ENCODE results near the gene PTPN23. TPM values are rescaled to one million over a fixed set of nuclear protein-coding genes. Genes with fewer than 3 reads are reported as not detected.
A peak's percentile ranks its signal among the peaks of the same experiment; 100 is the strongest.

Gene PTPN23
- total and polyA plus RNA-seq, 2 of the 13 experiments (the other 11 are each of a cell fraction or from before 2014, with no cell fraction given) = 2.3 to 3.7 TPM

DNA sequence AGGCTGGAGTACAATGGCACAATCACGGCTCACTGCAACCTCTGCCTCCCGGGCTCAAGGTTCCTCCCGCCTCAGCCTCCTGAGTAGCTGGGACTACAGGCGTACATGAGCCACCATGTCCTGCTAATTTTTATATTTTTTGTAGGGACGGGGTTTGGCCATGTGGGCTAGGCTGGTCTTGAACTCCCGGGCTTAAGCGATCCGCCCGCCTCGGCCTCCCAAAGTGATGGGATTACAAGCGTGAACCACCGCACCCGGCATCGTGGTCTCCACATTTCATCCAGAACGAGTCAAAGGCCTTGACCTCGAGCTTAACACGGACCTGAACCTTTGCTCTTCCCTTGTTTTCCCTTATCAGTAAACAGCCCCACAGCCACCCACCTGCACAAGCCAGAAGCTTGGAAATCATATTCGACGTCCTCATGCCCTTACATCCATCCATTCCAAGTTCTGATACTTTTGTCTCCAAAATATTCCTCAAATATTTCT is 1.4 kb upstream of the PTPN23 start (continued):
- no peak for TF ChIP-seq LBX2 (CRISPR knock-in tag; IDR thresholded peaks at IDR 0.05; ENCODE audit: borderline replicate concordance)
- TF ChIP-seq NFYC (CRISPR knock-in tag; IDR thresholded peaks at IDR 0.05) = no peak
- TF ChIP-seq ZNF879 (CRISPR knock-in tag; IDR thresholded peaks at IDR 0.05) = peak; percentile 54; the same call in 1 of the 2 replicates
- peak; percentile 48; the same call in 1 of the 2 replicates for TF ChIP-seq HOXD1 (CRISPR knock-in tag; IDR thresholded peaks at IDR 0.05)
- no peak for TF ChIP-seq ZNF275 (CRISPR knock-in tag; IDR thresholded peaks at IDR 0.05; ENCODE audit: borderline replicate concordance)
- TF ChIP-seq GATAD1 (CRISPR knock-in tag; IDR thresholded peaks at IDR 0.05) = no peak; the same call in 1 of the 2 replicates
- 0 out of 2 replicates have a peak, but pooled peaks have one; percentile 20 for TF ChIP-seq GATA4 (IDR thresholded peaks at IDR 0.05; ENCODE audit: borderline replicate concordance, low read depth)
- TF ChIP-seq CBX5 (CRISPR knock-in tag; IDR thresholded peaks at IDR 0.05; ENCODE audit: borderline replicate concordance) = peak; percentile 72; the same call in 1 of the 2 replicates
- 0 out of 2 replicates have a peak, but pooled peaks have one; percentile 35 for TF ChIP-seq ZNF30 (CRISPR knock-in tag; IDR thresholded peaks at IDR 0.05)
- TF ChIP-seq, protein P1, sequence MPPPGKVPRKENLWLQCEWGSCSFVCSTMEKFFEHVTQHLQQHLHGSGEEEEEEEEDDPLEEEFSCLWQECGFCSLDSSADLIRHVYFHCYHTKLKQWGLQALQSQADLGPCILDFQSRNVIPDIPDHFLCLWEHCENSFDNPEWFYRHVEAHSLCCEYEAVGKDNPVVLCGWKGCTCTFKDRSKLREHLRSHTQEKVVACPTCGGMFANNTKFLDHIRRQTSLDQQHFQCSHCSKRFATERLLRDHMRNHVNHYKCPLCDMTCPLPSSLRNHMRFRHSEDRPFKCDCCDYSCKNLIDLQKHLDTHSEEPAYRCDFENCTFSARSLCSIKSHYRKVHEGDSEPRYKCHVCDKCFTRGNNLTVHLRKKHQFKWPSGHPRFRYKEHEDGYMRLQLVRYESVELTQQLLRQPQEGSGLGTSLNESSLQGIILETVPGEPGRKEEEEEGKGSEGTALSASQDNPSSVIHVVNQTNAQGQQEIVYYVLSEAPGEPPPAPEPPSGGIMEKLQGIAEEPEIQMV (CRISPR knock-in tag; IDR thresholded peaks at IDR 0.05; ENCODE audit: low read depth) = peak; percentile 82
- no peak for TF ChIP-seq ZBTB8A (CRISPR knock-in tag; IDR thresholded peaks at IDR 0.05; ENCODE audit: borderline replicate concordance, low read depth)
- TF ChIP-seq, protein P2, sequence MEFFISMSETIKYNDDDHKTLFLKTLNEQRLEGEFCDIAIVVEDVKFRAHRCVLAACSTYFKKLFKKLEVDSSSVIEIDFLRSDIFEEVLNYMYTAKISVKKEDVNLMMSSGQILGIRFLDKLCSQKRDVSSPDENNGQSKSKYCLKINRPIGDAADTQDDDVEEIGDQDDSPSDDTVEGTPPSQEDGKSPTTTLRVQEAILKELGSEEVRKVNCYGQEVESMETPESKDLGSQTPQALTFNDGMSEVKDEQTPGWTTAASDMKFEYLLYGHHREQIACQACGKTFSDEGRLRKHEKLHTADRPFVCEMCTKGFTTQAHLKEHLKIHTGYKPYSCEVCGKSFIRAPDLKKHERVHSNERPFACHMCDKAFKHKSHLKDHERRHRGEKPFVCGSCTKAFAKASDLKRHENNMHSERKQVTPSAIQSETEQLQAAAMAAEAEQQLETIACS (CRISPR knock-in tag; IDR thresholded peaks at IDR 0.05) = 0 out of 2 replicates have a peak, but pooled peaks have one; percentile 24
- TF ChIP-seq ZNF543 (CRISPR knock-in tag; IDR thresholded peaks at IDR 0.05) = peak; percentile 23; the same call in 1 of the 2 replicates
- no peak for TF ChIP-seq MAFK (conservative IDR thresholded peaks at IDR 0.05 in 1 of 2, IDR thresholded peaks at IDR 0.05 in 1 of 2; ENCODE audit: low read length in 2 of 2)
- TF ChIP-seq ZNF34 (CRISPR knock-in tag; IDR thresholded peaks at IDR 0.05; ENCODE audit: borderline replicate concordance) = no peak
- TF ChIP-seq ZNF205 (CRISPR knock-in tag; IDR thresholded peaks at IDR 0.05) = peak; percentile 69
- TF ChIP-seq SIX1 (CRISPR knock-in tag; IDR thresholded peaks at IDR 0.05; ENCODE audit: borderline replicate concordance) = 0 out of 2 replicates have a peak, but pooled peaks have one; percentile 16
- no peak for TF ChIP-seq ZNF678 (CRISPR knock-in tag; IDR thresholded peaks at IDR 0.05)
- no peak for TF ChIP-seq RFX3 (CRISPR knock-in tag; IDR thresholded peaks at IDR 0.05)
- TF ChIP-seq ATAD3A (CRISPR knock-in tag; IDR thresholded peaks at IDR 0.05) = no peak
- no peak for TF ChIP-seq PAX8 (CRISPR knock-in tag; IDR thresholded peaks at IDR 0.05; ENCODE audit: borderline replicate concordance)
- TF ChIP-seq DPF2 (CRISPR knock-in tag; IDR thresholded peaks at IDR 0.05; ENCODE audit: borderline replicate concordance, low read depth) = no peak
- TF ChIP-seq, protein P3, sequence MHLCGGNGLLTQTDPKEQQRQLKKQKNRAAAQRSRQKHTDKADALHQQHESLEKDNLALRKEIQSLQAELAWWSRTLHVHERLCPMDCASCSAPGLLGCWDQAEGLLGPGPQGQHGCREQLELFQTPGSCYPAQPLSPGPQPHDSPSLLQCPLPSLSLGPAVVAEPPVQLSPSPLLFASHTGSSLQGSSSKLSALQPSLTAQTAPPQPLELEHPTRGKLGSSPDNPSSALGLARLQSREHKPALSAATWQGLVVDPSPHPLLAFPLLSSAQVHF (CRISPR knock-in tag; IDR thresholded peaks at IDR 0.05) = no peak
- no peak for TF ChIP-seq FOXM1 (CRISPR knock-in tag; IDR thresholded peaks at IDR 0.05)
- no peak for TF ChIP-seq NBN (conservative IDR thresholded peaks at IDR 0.05)
- no peak for TF ChIP-seq TRIM24 (CRISPR knock-in tag; IDR thresholded peaks at IDR 0.05)
- TF ChIP-seq SPEN (CRISPR knock-in tag; IDR thresholded peaks at IDR 0.05; ENCODE audit: low read depth) = peak; percentile 91
- 0 out of 2 replicates have a peak, but pooled peaks have one; percentile 68 for TF ChIP-seq ZNF329 (CRISPR knock-in tag; IDR thresholded peaks at IDR 0.05; ENCODE audit: low read depth)

Measured in HepG2 (cell line).